Natural killer cell (primary cell): ENCODE measurements around the gene CREBRF. TPM values are rescaled to one million over a fixed set of nuclear protein-coding genes. Genes with fewer than 3 reads are reported as not detected.

Source experiments
- ATAC-seq, 3 donors: fragments of 150-1000 bp in 2 of 3; fragments of 200-7000 bp in 1 of 3; cut with Tn5 transposase; 1 replicate in 1 of 3; 2 replicates in 2 of 3; pipeline ENCODE4 v1.10.0; 2021; ENCODE audit warnings: mild to moderate bottlenecking in 2 of 3, moderate library complexity in 2 of 3
- DNase-seq, 2 donors: peaks; one replicate each; pipeline versions ENCODE4 v3.0.0 to v3.0.0-alpha.2; 2013 to 2021; ENCODE audit warnings: mixed read lengths in 1 of 2
- H3K27ac ChIP-seq: one replicate; pipeline ENCODE4 v1.5.1; 2013; ENCODE audit warnings: mild to moderate bottlenecking, low read length
- H3K27me3 ChIP-seq: one replicate; pipeline ENCODE4 v1.6.1; 2013; ENCODE audit warnings: low read length; ENCODE audit not compliant: control insufficient read depth, insufficient read depth
- H3K36me3 ChIP-seq: one replicate; pipeline ENCODE4 v1.6.1; 2013; ENCODE audit warnings: low read length; ENCODE audit not compliant: control insufficient read depth, insufficient read depth
- H3K4me1 ChIP-seq: one replicate; pipeline ENCODE4 v1.6.1; 2013; ENCODE audit warnings: low read length; ENCODE audit not compliant: control insufficient read depth, insufficient read depth
- H3K4me3 ChIP-seq: one replicate; pipeline ENCODE4 v1.5.1; 2013; ENCODE audit warnings: low read length
- H3K9me3 ChIP-seq: one replicate; pipeline ENCODE4 v1.6.1; 2013; ENCODE audit warnings: low read length; ENCODE audit not compliant: control insufficient read depth, insufficient read depth
- H3K27ac Mint-ChIP-seq, 2 donors: one replicate each; pipeline ENCODE4 v1.8.0; 2022; ENCODE audit warnings: mild to moderate bottlenecking in 2 of 2, mixed read lengths in 2 of 2, moderate library complexity in 1 of 2
- H3K27me3 Mint-ChIP-seq, 2 donors: one replicate each; pipeline ENCODE4 v1.8.0; 2022; ENCODE audit warnings: low read depth in 2 of 2, mixed read lengths in 2 of 2
- H3K36me3 Mint-ChIP-seq: one replicate; pipeline ENCODE4 v1.8.0; 2022; ENCODE audit warnings: mixed read lengths
- H3K4me1 Mint-ChIP-seq, 2 donors: one replicate each; pipeline ENCODE4 v1.8.0; 2022; ENCODE audit warnings: mixed read lengths in 2 of 2
- H3K4me3 Mint-ChIP-seq: one replicate; pipeline ENCODE4 v1.8.0; 2022; ENCODE audit warnings: mild to moderate bottlenecking, moderate library complexity, mixed read lengths
- H3K9me3 Mint-ChIP-seq, 2 donors: one replicate each; pipeline ENCODE4 v1.8.0; 2022; ENCODE audit warnings: mixed read lengths in 2 of 2
- CTCF ChIP-seq: fragments of 200-600 bp; IDR thresholded peaks from one replicate; pipeline ENCODE4 v1.8.0; 2022; ENCODE audit warnings: antibody characterized with exemption
- WGBS: methylation state at CpG from one replicate; pipeline ENCODE4 v1.1.7; 2013; ENCODE audit warnings: missing lambda C conversion rate; ENCODE audit not compliant: insufficient coverage; 5-methylcytosine and 5-hydroxymethylcytosine counted together
- intact Hi-C: fragments of 100-400 bp; cut with micrococcal nuclease; formaldehyde crosslinking; loops from one replicate; pipeline ENCODE4 v1.14.2; 2022
- total RNA-seq, 4 donors: library from RNA; stranded (reverse); fragments of 120-200 nt in 1 of 4; gene quantifications; one replicate each; pipeline versions ENCODE4 v1.2.3 to v1.2.4, GENCODE V29; 2013 to 2022

Gene CREBRF
- total RNA-seq, 3 donors from 2014 or later (not counting 1 experiment from before 2014, with no cell fraction given) = 118 to 127 (median 121) TPM

GRCh38 chr5:173020643-173021042, 35.5 kb upstream of the CREBRF start:
- peak overlapping the region; percentile 12 to 60 for H3K27ac Mint-ChIP-seq
- ATAC-seq (no peak), DNase-seq (no peak)
- intact Hi-C loops = no loop called here
- no peaks in the 10 kb centered on the region for H3K9me3 ChIP-seq
- H3K36me3 ChIP-seq = peaks cover 14% of the 10 kb centered on the region
- peaks cover 47% of the 10 kb centered on the region in 2 donors for H3K4me1 Mint-ChIP-seq
- no peaks in the 10 kb centered on the region for H3K36me3 Mint-ChIP-seq
- H3K9me3 Mint-ChIP-seq = no peaks in the 10 kb centered on the region
- H3K27me3 ChIP-seq = no peaks in the 10 kb centered on the region
- no peak for TF ChIP-seq CTCF
- H3K4me3 ChIP-seq = no peak overlapping the region
- 90% methylated on average over 9 of the region's 9 CpGs for WGBS
- no peak overlapping the region for H3K27ac ChIP-seq
- H3K27me3 Mint-ChIP-seq = no peaks in the 10 kb centered on the region
- no peak overlapping the region for H3K4me3 Mint-ChIP-seq
- H3K4me1 ChIP-seq = peaks cover 3% of the 10 kb centered on the region

- 97% methylated on average over 4 of the region's 6 CpGs for WGBS
- ATAC-seq (no peak), DNase-seq (no peak)
- intact Hi-C loops = no loop called here
- Histone ChIP-seq H3K27me3 (no peaks in the 10 kb centered on the region), H3K27ac (no peak overlapping the region), H3K9me3 (no peaks in the 10 kb centered on the region), H3K4me3 (no peak overlapping the region), H3K36me3 (peaks cover 7% of the 10 kb centered on the region), H3K4me1 (peaks cover 7% of the 10 kb centered on the region)
- Mint-ChIP-seq H3K36me3 (no peaks in the 10 kb centered on the region), H3K4me1 (peaks cover 9 to 12% of the 10 kb centered on the region in 2 donors), H3K27me3 (no peaks in the 10 kb centered on the region), H3K9me3 (no peaks in the 10 kb centered on the region), H3K4me3 (no peak overlapping the region), H3K27ac (no peak overlapping the region)
- no peak for TF ChIP-seq CTCF
Observed at GRCh38 chr5:173025651-173026050, 30.5 kb upstream of the CREBRF start.

- no peak for ATAC-seq
- H3K36me3 ChIP-seq = no peaks in the 10 kb centered on the region
- Mint-ChIP-seq H3K27me3 (no peaks in the 10 kb centered on the region), H3K27ac (no peak overlapping the region), H3K4me1 (peaks cover 4 to 7% of the 10 kb centered on the region in 2 donors), H3K4me3 (no peak overlapping the region), H3K36me3 (no peaks in the 10 kb centered on the region), H3K9me3 (no peaks in the 10 kb centered on the region)
- H3K9me3 ChIP-seq = no peaks in the 10 kb centered on the region
- intact Hi-C loops = no loop called here
- no peak for TF ChIP-seq CTCF
- H3K27ac ChIP-seq = no peak overlapping the region
- no peak overlapping the region for H3K4me3 ChIP-seq
- no peak for DNase-seq
- 91% methylated on average over 7 of the region's 7 CpGs for WGBS
- peaks cover 7% of the 10 kb centered on the region for H3K4me1 ChIP-seq
- H3K27me3 ChIP-seq = no peaks in the 10 kb centered on the region
Observed at GRCh38 chr5:173027905-173028304, 28.2 kb upstream of the CREBRF start.

- Mint-ChIP-seq H3K36me3 (no peaks in the 10 kb centered on the region), H3K4me1 (peaks cover 4 to 8% of the 10 kb centered on the region in 2 donors), H3K27me3 (no peaks in the 10 kb centered on the region), H3K4me3 (no peak overlapping the region), H3K27ac (no peak overlapping the region), H3K9me3 (no peaks in the 10 kb centered on the region)
- no peak for ATAC-seq
- DNase-seq = no peak
- no peak for TF ChIP-seq CTCF
- H3K4me3 ChIP-seq = no peak overlapping the region
- H3K4me1 ChIP-seq = peaks cover 7% of the 10 kb centered on the region
- no peaks in the 10 kb centered on the region for H3K27me3 ChIP-seq
- H3K9me3 ChIP-seq = no peaks in the 10 kb centered on the region
- peak overlapping the region; percentile 50 for H3K27ac ChIP-seq
- intact Hi-C loops = no loop called here
- no peaks in the 10 kb centered on the region for H3K36me3 ChIP-seq
- 78% methylated on average over 4 of the region's 4 CpGs for WGBS
Observed at GRCh38 chr5:173028811-173029327, 27.3 kb upstream of the CREBRF start.
